ENCODE measurements around the gene RPL27A. TPM values are rescaled to one million over a fixed set of nuclear protein-coding genes. Genes with fewer than 3 reads are reported as not detected.
A peak's percentile ranks its signal among the peaks of the same experiment; 100 is the strongest.

The RPL27A gene
- total RNA-seq, 4 donors from 2014 or later, result 800 to 945 (median 825) TPM

GRCh38 chr11:8701891-8702597 lies 19.5 kb downstream of the RPL27A start:
- TF ChIP-seq CTCF (IDR thresholded peaks at IDR 0.05) (no peak), POLR2A (IDR thresholded peaks at IDR 0.05) (no peak), EP300 (IDR thresholded peaks at IDR 0.05) (no peak)
- Histone ChIP-seq H3K27me3 (no peaks in the 10 kb centered on the region), H3K4me1 (peaks cover 0 to 51% (median 13%) of the 10 kb centered on the region in 4 donors), H3K27ac (peak overlapping the region in 3 of 4 donors; percentile 8 to 93 (median 79)), H3K4me3 (no peak overlapping the region), H3K36me3 (peaks cover 0 to 80% (median 4%) of the 10 kb centered on the region in 3 donors), H3K9me3 (no peaks in the 10 kb centered on the region)
- WGBS, 2 donors, result 88 to 94% methylated on average over 10 of the region's 10 CpGs
- no peak for DNase-seq (ENCODE audit: low spot score in 2 of 2)

- no peaks in the 10 kb centered on the region for H3K9me3 ChIP-seq
- TF ChIP-seq POLR2A (IDR thresholded peaks at IDR 0.05), result no peak
- no peak for TF ChIP-seq CTCF (IDR thresholded peaks at IDR 0.05)
- no peak for TF ChIP-seq EP300 (IDR thresholded peaks at IDR 0.05)
- no peak overlapping the region for H3K4me3 ChIP-seq
- peaks cover 0 to 56% (median 13%) of the 10 kb centered on the region in 4 donors for H3K4me1 ChIP-seq
- DNase-seq (ENCODE audit: low spot score in 2 of 2), result no peak
- no peaks in the 10 kb centered on the region for H3K27me3 ChIP-seq
- peaks cover 0 to 80% (median 4%) of the 10 kb centered on the region in 3 donors for H3K36me3 ChIP-seq
- peak overlapping the region in 1 of 4 donors; percentile 79 for H3K27ac ChIP-seq
- 91 to 94% methylated on average over 14 of the region's 14 CpGs for WGBS, 2 donors
Measured at GRCh38 chr11:8702598-8702915, 20.0 kb downstream of the RPL27A start.

- 81 to 93% methylated on average over 2 of the region's 2 CpGs for WGBS, 2 donors
- no peak overlapping the region for H3K4me3 ChIP-seq
- H3K4me1 ChIP-seq, result peaks cover 2 to 66% (median 24%) of the 10 kb centered on the region in 4 donors
- no peaks in the 10 kb centered on the region for H3K27me3 ChIP-seq
- no peak for DNase-seq (ENCODE audit: low spot score in 2 of 2)
- peaks cover 0 to 70% (median 4%) of the 10 kb centered on the region in 3 donors for H3K36me3 ChIP-seq
- peak overlapping the region in 2 of 4 donors; percentile 28 to 50 for H3K27ac ChIP-seq
- H3K9me3 ChIP-seq, result no peaks in the 10 kb centered on the region
- TF ChIP-seq CTCF (IDR thresholded peaks at IDR 0.05), result no peak
- no peak for TF ChIP-seq POLR2A (IDR thresholded peaks at IDR 0.05)
- no peak for TF ChIP-seq EP300 (IDR thresholded peaks at IDR 0.05)
Measured at GRCh38 chr11:8704136-8704535, 21.5 kb downstream of the RPL27A start.

- WGBS, 2 donors, result 75 to 87% methylated on average over 5 of the region's 5 CpGs
- peaks cover 0 to 67% (median 4%) of the 10 kb centered on the region in 3 donors for H3K36me3 ChIP-seq
Measured at GRCh38 chr11:8705146-8705545, 22.6 kb downstream of the RPL27A start.

More at GRCh38 chr11:8705146-8705545, 22.6 kb downstream of the RPL27A start:
- no peaks in the 10 kb centered on the region for H3K27me3 ChIP-seq
- DNase-seq (ENCODE audit: low spot score in 2 of 2), result no peak
- no peak overlapping the region for H3K4me3 ChIP-seq
- TF ChIP-seq POLR2A (IDR thresholded peaks at IDR 0.05) (no peak), EP300 (IDR thresholded peaks at IDR 0.05) (no peak), CTCF (IDR thresholded peaks at IDR 0.05) (no peak)
- peaks cover 2 to 66% (median 22%) of the 10 kb centered on the region in 4 donors for H3K4me1 ChIP-seq
- no peaks in the 10 kb centered on the region for H3K9me3 ChIP-seq
- peak overlapping the region in 1 of 4 donors; percentile 27 for H3K27ac ChIP-seq
